ENCODE results near the gene IRX1. TPM values are rescaled to one million over a fixed set of nuclear protein-coding genes. Genes with fewer than 3 reads are reported as not detected.
A peak's percentile ranks its signal among the peaks of the same experiment; 100 is the strongest.

IRX1 gene
- total RNA-seq = not detected

GRCh38 chr5:3595006-3595961 lies at the start of gene IRX1:
TSS of gene IRX1 (plus strand) at chr5:3595832. CDS start at chr5:3596106, 274 bp downstream.
- CTCF ChIA-PET = no interaction called here
- peak within 1 kb of the TSS; percentile 65 for H3K27ac Mint-ChIP-seq
- peak within 1 kb of the TSS; percentile 15 for H3K4me3 Mint-ChIP-seq
- ATAC-seq (no peak), DNase-seq (no peak)
- H3K36me3 Mint-ChIP-seq = peaks cover 13% of the 10 kb centered on the region
- peaks cover 4% of the 10 kb centered on the region for H3K9me3 Mint-ChIP-seq (ENCODE audit: low read depth)
- no peaks in the 10 kb centered on the region for H3K4me1 Mint-ChIP-seq
- H3K27me3 Mint-ChIP-seq = peaks cover 63% of the 10 kb centered on the region

GRCh38 chr5:3546028-3546427 lies 49.6 kb upstream of the IRX1 start:
- DNase-seq (no peak), ATAC-seq (no peak)
- Mint-ChIP-seq H3K4me3 (no peak overlapping the region), H3K36me3 (no peaks in the 10 kb centered on the region), H3K4me1 (no peaks in the 10 kb centered on the region), H3K27me3 (no peaks in the 10 kb centered on the region), H3K9me3 (ENCODE audit: low read depth) (peaks cover 4% of the 10 kb centered on the region), H3K27ac (no peak overlapping the region)
- CTCF ChIA-PET = no interaction called here

- H3K27me3 Mint-ChIP-seq = no peaks in the 10 kb centered on the region
- H3K27ac Mint-ChIP-seq = no peak overlapping the region
- DNase-seq = no peak
- CTCF ChIA-PET = no interaction called here
- no peaks in the 10 kb centered on the region for H3K4me1 Mint-ChIP-seq
- ATAC-seq = no peak
- H3K36me3 Mint-ChIP-seq = no peaks in the 10 kb centered on the region
- peaks cover 3% of the 10 kb centered on the region for H3K9me3 Mint-ChIP-seq (ENCODE audit: low read depth)
- no peak overlapping the region for H3K4me3 Mint-ChIP-seq
These were observed 31.5 kb upstream of the IRX1 start for GRCh38 chr5:3564116-3564515.

GRCh38 chr5:3564827-3565518 lies 30.7 kb upstream of the IRX1 start:
- Mint-ChIP-seq H3K4me1 (no peaks in the 10 kb centered on the region), H3K36me3 (no peaks in the 10 kb centered on the region), H3K9me3 (ENCODE audit: low read depth) (peaks cover 3% of the 10 kb centered on the region), H3K27ac (no peak overlapping the region), H3K27me3 (no peaks in the 10 kb centered on the region), H3K4me3 (no peak overlapping the region)
- DNase-seq = no peak
- ATAC-seq = no peak
- CTCF ChIA-PET = no interaction called here

- CTCF ChIA-PET = no interaction called here
- Mint-ChIP-seq H3K4me1 (no peaks in the 10 kb centered on the region), H3K4me3 (no peak overlapping the region), H3K27ac (no peak overlapping the region), H3K36me3 (no peaks in the 10 kb centered on the region), H3K9me3 (ENCODE audit: low read depth) (peaks cover 3% of the 10 kb centered on the region), H3K27me3 (peaks cover 12% of the 10 kb centered on the region)
- ATAC-seq = no peak
- DNase-seq = no peak
These were observed 10.7 kb upstream of the IRX1 start for GRCh38 chr5:3584724-3585531.

- peaks cover 5% of the 10 kb centered on the region for H3K36me3 Mint-ChIP-seq
- peaks cover 2% of the 10 kb centered on the region for H3K9me3 Mint-ChIP-seq (ENCODE audit: low read depth)
- H3K4me1 Mint-ChIP-seq = no peaks in the 10 kb centered on the region
- H3K4me3 Mint-ChIP-seq = no peak overlapping the region
- ATAC-seq (no peak), DNase-seq (peak; percentile 28)
- no peak overlapping the region for H3K27ac Mint-ChIP-seq
- peaks cover 47% of the 10 kb centered on the region for H3K27me3 Mint-ChIP-seq
- CTCF ChIA-PET = no interaction called here
These were observed 5.3 kb upstream of the IRX1 start for GRCh38 chr5:3590161-3590966.

- Mint-ChIP-seq H3K27ac (no peak overlapping the region), H3K4me1 (no peaks in the 10 kb centered on the region), H3K4me3 (no peak overlapping the region), H3K9me3 (ENCODE audit: low read depth) (peaks cover 2% of the 10 kb centered on the region), H3K36me3 (peaks cover 5% of the 10 kb centered on the region), H3K27me3 (peaks cover 47% of the 10 kb centered on the region)
- no peak for ATAC-seq
- CTCF ChIA-PET = no interaction called here
- DNase-seq = peak; percentile 18
These were observed 4.4 kb upstream of the IRX1 start for GRCh38 chr5:3590967-3591900.

GRCh38 chr5:3592298-3592697 lies 3.3 kb upstream of the IRX1 start:
- H3K27me3 Mint-ChIP-seq = peaks cover 54% of the 10 kb centered on the region
- H3K4me3 Mint-ChIP-seq = no peak overlapping the region
- DNase-seq = no peak

GRCh38 chr5:3593771-3594509 lies 1.7 kb upstream of the IRX1 start:
- CTCF ChIA-PET = no interaction called here
- Mint-ChIP-seq H3K9me3 (ENCODE audit: low read depth) (peaks cover 2% of the 10 kb centered on the region), H3K27ac (peak overlapping the region; percentile 24), H3K36me3 (peaks cover 9% of the 10 kb centered on the region), H3K4me1 (no peaks in the 10 kb centered on the region), H3K4me3 (no peak overlapping the region), H3K27me3 (peaks cover 68% of the 10 kb centered on the region)
- DNase-seq (no peak), ATAC-seq (no peak)

More at GRCh38 chr5:3592298-3592697, 3.3 kb upstream of the IRX1 start:
- H3K36me3 Mint-ChIP-seq = peaks cover 9% of the 10 kb centered on the region
- peaks cover 2% of the 10 kb centered on the region for H3K9me3 Mint-ChIP-seq (ENCODE audit: low read depth)
- H3K27ac Mint-ChIP-seq = no peak overlapping the region
- ATAC-seq = no peak
- CTCF ChIA-PET = no interaction called here
- no peaks in the 10 kb centered on the region for H3K4me1 Mint-ChIP-seq

GRCh38 chr5:3594510-3595005 lies 1.1 kb upstream of the IRX1 start:
- no peak for DNase-seq
- peaks cover 68% of the 10 kb centered on the region for H3K27me3 Mint-ChIP-seq
- H3K36me3 Mint-ChIP-seq = peaks cover 13% of the 10 kb centered on the region
- no peaks in the 10 kb centered on the region for H3K4me1 Mint-ChIP-seq
- no peak overlapping the region for H3K4me3 Mint-ChIP-seq
- H3K9me3 Mint-ChIP-seq (ENCODE audit: low read depth) = peaks cover 4% of the 10 kb centered on the region
- ATAC-seq = no peak
- CTCF ChIA-PET = no interaction called here
- peak overlapping the region; percentile 24 for H3K27ac Mint-ChIP-seq

GRCh38 chr5:3596261-3596825 lies 711 bp downstream of the IRX1 start:
- CTCF ChIA-PET = interaction anchor here (0.6 kb wide), 1 partner anchor 1713 kb away, joined by 3 read pairs; no protein-coding TSS in a partner anchor
- H3K4me1 Mint-ChIP-seq = no peaks in the 10 kb centered on the region
- H3K27me3 Mint-ChIP-seq = peaks cover 61% of the 10 kb centered on the region
- H3K9me3 Mint-ChIP-seq (ENCODE audit: low read depth) = peaks cover 4% of the 10 kb centered on the region
- H3K27ac Mint-ChIP-seq = peak overlapping the region; percentile 65
- no peak for ATAC-seq
- no peak for DNase-seq
- H3K4me3 Mint-ChIP-seq = peak overlapping the region; percentile 15
- peaks cover 12% of the 10 kb centered on the region for H3K36me3 Mint-ChIP-seq

All from activated CD8-positive, alpha-beta memory T cell treated with anti-CD3 and anti-CD28 coated beads, Interleukin-2, amount 10 ng/mL, durations not matched to agents 7 days and 5 days (primary cell).